GM12878 (cell line): ENCODE measurements around the gene PREB. TPM values are rescaled to one million over a fixed set of nuclear protein-coding genes. Genes with fewer than 3 reads are reported as not detected.

Source experiments
- ATAC-seq: fragments of 200-7000 bp; cut with Tn5 transposase; 3 replicates; pipeline ENCODE4 v1.9.1; 2020; ENCODE audit warnings: mild to moderate bottlenecking, moderate library complexity
- BruUV-seq: library from RNA; stranded (reverse); fragments of 400-500 nt; replicated peaks from 2 replicates; lab custom pipeline; 2021; lab: Mats Ljungman, UMichigan
- CTCF ChIA-PET: fragments of 300-600 bp; sonication (Branson Sonifier 250); formaldehyde crosslinking; extraction: SDS; loops from one replicate; lab custom pipeline; 2021; ENCODE audit warnings: inconsistent platforms; lab: Yijun Ruan, JAX
- POLR2A ChIA-PET: fragments of 350-600 bp; formaldehyde crosslinking; extraction: SDS; loops from one replicate; lab custom pipeline; 2021; ENCODE audit warnings: inconsistent platforms; lab: Charles Lee
- RAD21 ChIA-PET: fragments of 300-600 bp; sonication (Branson Sonifier 250); formaldehyde crosslinking; loops from one replicate; lab custom pipeline; 2023; ENCODE audit warnings: antibody characterized with exemption; ENCODE audit not compliant: unreplicated experiment; lab: Charles Lee
- SMC1A ChIA-PET: fragments of 300-600 bp; sonication (Branson Sonifier 250); formaldehyde crosslinking; loops from one replicate; lab custom pipeline; 2023; ENCODE audit not compliant: unreplicated experiment, uncharacterized antibody; lab: Charles Lee
- DNase-seq: peaks from one replicate; pipeline ENCODE4 v3.0.0-alpha.2; 2011; ENCODE audit warnings: low read depth, low spot score
- FAIRE-seq: peaks from 3 replicates; lab custom pipeline; 2011; peaks lifted over from hg19 to GRCh38; lab: Jason Lieb, UNC
- H2AFZ ChIP-seq: 2 replicates; pipeline ENCODE4 v1.6.0; 2011; ENCODE audit warnings: low read depth, low read length, control low read depth; ENCODE audit not compliant: control insufficient read depth
- H3K27ac ChIP-seq: 2 replicates; pipeline ENCODE4 v1.5.1; 2011; ENCODE audit warnings: control low read depth; ENCODE audit not compliant: control insufficient read depth, insufficient read depth
- H3K27me3 ChIP-seq, 2 experiments: replicated peaks in 1 of 2; 2 replicates each; pipeline versions ENCODE4 v1.6.0 to v1.6.1; 2011; ENCODE audit warnings: low read length in 1 of 2; ENCODE audit not compliant: control insufficient read depth in 2 of 2, insufficient read depth in 2 of 2
- H3K36me3 ChIP-seq, 2 experiments: 2 replicates each; pipeline ENCODE4 v1.5.1; 2011; ENCODE audit warnings: low read length in 1 of 2; ENCODE audit not compliant: control insufficient read depth in 2 of 2, insufficient read depth in 2 of 2
- H3K4me1 ChIP-seq: 2 replicates; pipeline ENCODE4 v1.6.1; 2011; ENCODE audit warnings: mild to moderate bottlenecking, low read length, moderate library complexity, mixed read lengths; ENCODE audit not compliant: control insufficient read depth, insufficient read depth
- H3K4me2 ChIP-seq: 2 replicates; pipeline ENCODE4 v1.6.0; 2011; ENCODE audit warnings: control low read depth; ENCODE audit not compliant: control insufficient read depth, insufficient read depth
- H3K4me3 ChIP-seq: fragments of 200-600 bp; sonication (generic); 2 replicates; pipeline ENCODE4 v1.5.1; 2016
- H3K79me2 ChIP-seq: 2 replicates; pipeline ENCODE4 v1.6.0; 2011; ENCODE audit warnings: low read length; ENCODE audit not compliant: control insufficient read depth, insufficient read depth
- H3K9ac ChIP-seq: 2 replicates; pipeline ENCODE4 v1.8.0; 2011; ENCODE audit warnings: low read length, control low read depth, mixed read lengths; ENCODE audit not compliant: control insufficient read depth, insufficient read depth
- H3K9me3 ChIP-seq: replicated peaks from 3 replicates; pipeline ENCODE4 v1.5.1; 2011; ENCODE audit warnings: mild to moderate bottlenecking, low read length; ENCODE audit not compliant: control insufficient read depth, insufficient read depth
- H4K20me1 ChIP-seq: 2 replicates; pipeline ENCODE4 v1.6.0; 2011; ENCODE audit not compliant: control insufficient read depth, insufficient read depth
- CBX3 ChIP-seq: fragments of 200-600 bp; sonication (generic); IDR thresholded peaks from 2 replicates; pipeline ENCODE4 v1.6.1; 2016; ENCODE audit warnings: low read depth, borderline replicate concordance
- ETV6 ChIP-seq, 2 experiments: fragments of 450-650 bp in 1 of 2; IDR thresholded peaks in 1 of 2; conservative IDR thresholded peaks in 1 of 2; 2 replicates each; pipeline ENCODE4 v1.6.1; 2014; ENCODE audit warnings: antibody characterized with exemption in 1 of 2, borderline replicate concordance in 1 of 2, low read depth in 1 of 2, mild to moderate bottlenecking in 1 of 2, moderate library complexity in 1 of 2
- FOXM1 ChIP-seq: IDR thresholded peaks from 2 replicates; pipeline ENCODE4 v1.6.1; 2012; ENCODE audit warnings: low read depth, mild to moderate bottlenecking, inconsistent platforms, low read length, moderate library complexity
- HCFC1 ChIP-seq: fragments of 150-350 bp; IDR thresholded peaks from 2 replicates; pipeline ENCODE4 v1.6.1; 2014; ENCODE audit warnings: low read length
- IKZF1 ChIP-seq: fragments of 450-650 bp; conservative IDR thresholded peaks from 2 replicates; pipeline ENCODE4 v1.6.1; 2017; ENCODE audit warnings: antibody characterized with exemption, mild to moderate bottlenecking
- MTA2 ChIP-seq: fragments of 450-650 bp; IDR thresholded peaks from 2 replicates; pipeline ENCODE4 v1.6.1; 2016; ENCODE audit warnings: low read depth, mild to moderate bottlenecking, moderate library complexity
- POLR2A ChIP-seq: IDR thresholded peaks from 2 replicates; pipeline ENCODE4 v1.6.1; 2011; ENCODE audit warnings: low read depth, mild to moderate bottlenecking, low read length
- POLR2AphosphoS2 ChIP-seq: IDR thresholded peaks from 2 replicates; pipeline ENCODE4 v1.6.1; 2011; ENCODE audit warnings: low read depth, mild to moderate bottlenecking, low read length, improper control_type of control experiment, moderate library complexity
- TARDBP ChIP-seq: IDR thresholded peaks from 2 replicates; pipeline ENCODE4 v1.6.1; 2016; ENCODE audit warnings: borderline replicate concordance
- ZNF622 ChIP-seq: fragments of 450-650 bp; IDR thresholded peaks from 2 replicates; pipeline ENCODE4 v1.6.1; 2017; ENCODE audit warnings: mild to moderate bottlenecking, inconsistent platforms
- WGBS: methylation state at CpG from one replicate; pipeline ENCODE4 v1.1.6; 2016; ENCODE audit warnings: low lambda C conversion rate; ENCODE audit not compliant: insufficient replicate concordance, insufficient coverage; ENCODE audit errors: missing lambda C conversion rate; 5-methylcytosine and 5-hydroxymethylcytosine counted together
- in situ Hi-C: fragments of 300-500 bp; cut with MboI; formaldehyde crosslinking; loops from 9 replicates; pipeline ENCODE4 v1.14.3; 2018; ENCODE audit warnings: mixed read lengths
- intact Hi-C: fragments of 100-400 bp; cut with micrococcal nuclease; formaldehyde crosslinking; loops from one replicate; pipeline ENCODE4 v1.14.2; 2022; ENCODE audit not compliant: unreplicated experiment
- polyA plus RNA-seq, 11 experiments: library from polyadenylated mRNA; depleted of rRNA in 4 of 11; unstranded in 6 of 11; stranded (reverse) in 5 of 11; fragments of >200 nt; fragmentation: Nextera tagmentation in 4 of 11; fragmentation: Illumina TruSeq in 1 of 11; extraction: Ambion mirVana in 4 of 11; extraction: Trizol in 1 of 11; gene quantifications; 1 replicate in 1 of 11; 2 replicates in 10 of 11; pipeline versions ENCODE4 v1.2.1 to v1.2.3, GENCODE V29; 2011 to 2016; ENCODE audit warnings: inconsistent platforms in 2 of 11, missing spikeins in 2 of 11, low read depth in 1 of 11
- total RNA-seq, 4 experiments: library from RNA; depleted of rRNA in 3 of 4; stranded (reverse); fragments of >200 nt in 3 of 4; fragmentation: Illumina TruSeq in 1 of 4; extraction: Trizol in 1 of 4; gene quantifications; 2 replicates each; pipeline versions ENCODE4 v1.2.1 to v1.2.3, GENCODE V29; 2013 to 2021
- TF ChIP-seq, protein P1 (sequence below): fragments of 450-650 bp; IDR thresholded peaks from 2 replicates; pipeline ENCODE4 v1.6.1; 2017; ENCODE audit warnings: low read depth, mild to moderate bottlenecking, moderate library complexity
- TF ChIP-seq, protein P2 (sequence below): fragments of 450-650 bp; IDR thresholded peaks from 2 replicates; pipeline ENCODE4 v1.6.1; 2018; ENCODE audit warnings: borderline replicate concordance, mild to moderate bottlenecking; ENCODE audit not compliant: partially characterized antibody
- TF ChIP-seq, protein P3 (sequence below): fragments of 450-650 bp; IDR thresholded peaks from 2 replicates; pipeline ENCODE4 v1.6.1; 2017; ENCODE audit warnings: mild to moderate bottlenecking

The PREB gene
- total and polyA plus RNA-seq, 10 of the 15 experiments (the other 5 are each of a cell fraction or from before 2014, with no cell fraction given), result 26.3 to 101 (median 52.7) TPM

DNA sequence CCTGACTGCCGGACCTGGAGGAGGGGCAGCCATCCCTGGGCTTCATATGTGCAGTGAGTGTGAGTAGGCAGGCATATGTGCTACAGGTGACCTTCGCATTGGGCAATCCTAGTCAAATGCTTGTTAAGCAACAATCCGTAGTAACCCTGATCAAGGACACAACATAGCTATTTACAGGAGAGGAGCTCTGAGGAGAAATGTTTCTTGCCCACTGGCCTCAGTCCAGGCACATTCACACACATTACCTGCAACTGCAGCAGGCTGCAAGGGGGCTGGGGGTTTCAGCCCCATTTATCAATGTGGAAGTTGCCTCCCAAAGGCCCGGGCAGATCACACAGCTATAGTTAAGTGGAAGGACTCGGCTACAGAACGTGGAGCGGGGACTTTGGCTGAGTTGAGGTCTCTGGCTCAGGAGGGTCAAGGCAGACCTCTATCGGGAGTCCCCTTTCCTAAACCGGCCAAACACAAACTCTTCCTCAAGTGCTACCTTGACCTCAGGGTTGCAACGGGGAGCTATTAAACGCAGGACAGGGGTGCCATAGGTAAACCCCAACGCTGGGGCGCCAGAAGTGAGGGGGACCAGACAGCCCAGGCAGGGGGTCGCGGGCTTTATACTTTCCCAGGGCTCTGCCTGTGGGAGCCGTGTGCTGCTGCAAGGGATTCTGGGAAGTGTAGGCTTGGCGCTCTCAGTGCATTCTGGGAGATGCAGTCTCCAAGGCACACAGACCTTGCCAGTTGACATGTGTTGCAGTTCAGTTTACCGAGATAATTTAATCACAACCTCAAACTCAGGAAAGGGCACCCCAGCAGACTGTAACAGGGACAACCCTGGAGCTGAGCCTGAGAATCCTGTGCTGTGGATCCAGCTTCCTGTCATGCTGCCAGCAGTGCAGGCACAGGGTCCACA is 38.4 kb downstream of the PREB start:
- ChIA-PET SMC1A (interaction anchor here (0.6 to 4.7 kb wide), 9 partner anchors 10 to 691 kb away, joined by 3 to 19 read pairs (median 4); no protein-coding TSS in a partner anchor), POLR2A (interaction anchor here (0.6 kb wide), 1 partner anchor 1541 kb away, joined by 4 read pairs; no protein-coding TSS in a partner anchor), RAD21 (interaction anchor here (0.5 to 2.4 kb wide), 2 partner anchors 184 to 297 kb away, joined by 3 to 15 read pairs; no protein-coding TSS in a partner anchor), CTCF (interaction anchor here (0.9 to 9.3 kb wide), 11 partner anchors 9 to 491 kb away, joined by 3 to 132 read pairs (median 4); partner anchors contain the start of genes KHK and TRIM54)
- H3K27ac ChIP-seq, result no peak overlapping the region
- no peaks in the 10 kb centered on the region; a peak in 1 of 4 replicates for H3K36me3 ChIP-seq
- H3K4me3 ChIP-seq, result no peak overlapping the region
- H3K9me3 ChIP-seq, result no peaks in the 10 kb centered on the region
- peak overlapping the region; percentile 91 for H2AFZ ChIP-seq
- H3K27me3 ChIP-seq, result no peaks in the 10 kb centered on the region
- DNase-seq, result no peak
- no peaks in the 10 kb centered on the region for H4K20me1 ChIP-seq
- no peaks in the 10 kb centered on the region for H3K79me2 ChIP-seq
- H3K9ac ChIP-seq, result no peak overlapping the region
- H3K4me1 ChIP-seq, result no peaks in the 10 kb centered on the region; the same call in 1 of the 2 replicates
- peak; percentile 94 for FAIRE-seq
- WGBS, result 18% methylated on average over 18 of the region's 18 CpGs
- H3K4me2 ChIP-seq, result peak overlapping the region; percentile 67
- in situ Hi-C loops, result loop anchor here (5.0 kb wide), 1 partner anchor 186 kb away; the partner anchor contains the start of gene TRIM54
- peak; percentile 93 for ATAC-seq
- intact Hi-C loops, result no loop called here
- no TSS peak for BruUV-seq
- no peak for TF ChIP-seq POLR2AphosphoS2
- 0 out of 2 replicates have a peak, but pooled peaks have one; percentile 25 for TF ChIP-seq TARDBP
- TF ChIP-seq IKZF1, result peak; percentile 62
- peak; percentile 87 for TF ChIP-seq HCFC1
- no peak for TF ChIP-seq MTA2
- TF ChIP-seq ETV6 (conservative IDR thresholded peaks at IDR 0.05 in 1 of 2, IDR thresholded peaks at IDR 0.05 in 1 of 2; ENCODE audit: borderline replicate concordance in 1 of 2, low read depth in 1 of 2), result no peak
- TF ChIP-seq, protein P1, sequence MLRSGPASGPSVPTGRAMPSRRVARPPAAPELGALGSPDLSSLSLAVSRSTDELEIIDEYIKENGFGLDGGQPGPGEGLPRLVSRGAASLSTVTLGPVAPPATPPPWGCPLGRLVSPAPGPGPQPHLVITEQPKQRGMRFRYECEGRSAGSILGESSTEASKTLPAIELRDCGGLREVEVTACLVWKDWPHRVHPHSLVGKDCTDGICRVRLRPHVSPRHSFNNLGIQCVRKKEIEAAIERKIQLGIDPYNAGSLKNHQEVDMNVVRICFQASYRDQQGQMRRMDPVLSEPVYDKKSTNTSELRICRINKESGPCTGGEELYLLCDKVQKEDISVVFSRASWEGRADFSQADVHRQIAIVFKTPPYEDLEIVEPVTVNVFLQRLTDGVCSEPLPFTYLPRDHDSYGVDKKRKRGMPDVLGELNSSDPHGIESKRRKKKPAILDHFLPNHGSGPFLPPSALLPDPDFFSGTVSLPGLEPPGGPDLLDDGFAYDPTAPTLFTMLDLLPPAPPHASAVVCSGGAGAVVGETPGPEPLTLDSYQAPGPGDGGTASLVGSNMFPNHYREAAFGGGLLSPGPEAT, result peak; percentile 42; the same call in 1 of the 2 replicates
- no peak for TF ChIP-seq CBX3
- TF ChIP-seq, protein P2, sequence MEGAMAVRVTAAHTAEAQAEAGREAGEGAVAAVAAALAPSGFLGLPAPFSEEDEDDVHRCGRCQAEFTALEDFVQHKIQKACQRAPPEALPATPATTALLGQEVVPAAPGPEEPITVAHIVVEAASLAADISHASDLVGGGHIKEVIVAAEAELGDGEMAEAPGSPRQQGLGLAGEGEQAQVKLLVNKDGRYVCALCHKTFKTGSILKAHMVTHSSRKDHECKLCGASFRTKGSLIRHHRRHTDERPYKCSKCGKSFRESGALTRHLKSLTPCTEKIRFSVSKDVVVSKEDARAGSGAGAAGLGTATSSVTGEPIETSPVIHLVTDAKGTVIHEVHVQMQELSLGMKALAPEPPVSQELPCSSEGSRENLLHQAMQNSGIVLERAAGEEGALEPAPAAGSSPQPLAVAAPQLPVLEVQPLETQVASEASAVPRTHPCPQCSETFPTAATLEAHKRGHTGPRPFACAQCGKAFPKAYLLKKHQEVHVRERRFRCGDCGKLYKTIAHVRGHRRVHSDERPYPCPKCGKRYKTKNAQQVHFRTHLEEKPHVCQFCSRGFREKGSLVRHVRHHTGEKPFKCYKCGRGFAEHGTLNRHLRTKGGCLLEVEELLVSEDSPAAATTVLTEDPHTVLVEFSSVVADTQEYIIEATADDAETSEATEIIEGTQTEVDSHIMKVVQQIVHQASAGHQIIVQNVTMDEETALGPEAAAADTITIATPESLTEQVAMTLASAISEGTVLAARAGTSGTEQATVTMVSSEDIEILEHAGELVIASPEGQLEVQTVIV, result no peak
- no peak for TF ChIP-seq FOXM1
- TF ChIP-seq, protein P3, sequence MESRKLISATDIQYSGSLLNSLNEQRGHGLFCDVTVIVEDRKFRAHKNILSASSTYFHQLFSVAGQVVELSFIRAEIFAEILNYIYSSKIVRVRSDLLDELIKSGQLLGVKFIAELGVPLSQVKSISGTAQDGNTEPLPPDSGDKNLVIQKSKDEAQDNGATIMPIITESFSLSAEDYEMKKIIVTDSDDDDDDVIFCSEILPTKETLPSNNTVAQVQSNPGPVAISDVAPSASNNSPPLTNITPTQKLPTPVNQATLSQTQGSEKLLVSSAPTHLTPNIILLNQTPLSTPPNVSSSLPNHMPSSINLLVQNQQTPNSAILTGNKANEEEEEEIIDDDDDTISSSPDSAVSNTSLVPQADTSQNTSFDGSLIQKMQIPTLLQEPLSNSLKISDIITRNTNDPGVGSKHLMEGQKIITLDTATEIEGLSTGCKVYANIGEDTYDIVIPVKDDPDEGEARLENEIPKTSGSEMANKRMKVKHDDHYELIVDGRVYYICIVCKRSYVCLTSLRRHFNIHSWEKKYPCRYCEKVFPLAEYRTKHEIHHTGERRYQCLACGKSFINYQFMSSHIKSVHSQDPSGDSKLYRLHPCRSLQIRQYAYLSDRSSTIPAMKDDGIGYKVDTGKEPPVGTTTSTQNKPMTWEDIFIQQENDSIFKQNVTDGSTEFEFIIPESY, result no peak
- no peak for TF ChIP-seq POLR2A
- TF ChIP-seq ZNF622, result no peak
